Ishikawa (cell line): ENCODE measurements around the gene SPINK13.

Source experiments
- CEBPB ChIP-seq: IDR thresholded peaks from 2 replicates; pipeline ENCODE4 v1.6.1; 2012
- EGR1 ChIP-seq: IDR thresholded peaks from 2 replicates; pipeline ENCODE4 v1.6.1; 2012
- EP300 ChIP-seq: IDR thresholded peaks from 2 replicates; pipeline ENCODE4 v1.6.1; 2012; ENCODE audit warnings: borderline replicate concordance
- FOXM1 ChIP-seq: IDR thresholded peaks from 2 replicates; pipeline ENCODE4 v1.6.1; 2012; ENCODE audit warnings: low read depth, borderline replicate concordance
- MAX ChIP-seq: IDR thresholded peaks from 2 replicates; pipeline ENCODE4 v1.6.1; 2012
- RAD21 ChIP-seq: IDR thresholded peaks from 2 replicates; pipeline ENCODE4 v1.6.1; 2012; ENCODE audit warnings: low read depth
- TAF1 ChIP-seq: IDR thresholded peaks from 2 replicates; pipeline ENCODE4 v1.6.1; 2012; ENCODE audit warnings: low read depth, mild to moderate bottlenecking
- TEAD4 ChIP-seq: IDR thresholded peaks from 2 replicates; pipeline ENCODE4 v1.6.1; 2012

GRCh38 chr5:148238418-148238794 is 30.2 kb upstream of the SPINK13 start, which contains the start of gene MARCOL:
- TF ChIP-seq RAD21, result no peak
- no peak for TF ChIP-seq EP300
- TF ChIP-seq MAX, result no peak
- no peak for TF ChIP-seq TAF1
- no peak for TF ChIP-seq EGR1
- TF ChIP-seq TEAD4, result no peak
- no peak for TF ChIP-seq CEBPB
- no peak for TF ChIP-seq FOXM1
